SK-N-SH (cell line): ENCODE results near the gene CYP11A1. TPM values are rescaled to one million over a fixed set of nuclear protein-coding genes. Genes with fewer than 3 reads are reported as not detected.

Source experiments
- CTCF ChIA-PET: fragments of 300-600, 350-600 bp; formaldehyde crosslinking; extraction: SDS; loops from one replicate; lab custom pipeline; 2021; lab: Yijun Ruan, JAX
- POLR2A ChIA-PET: fragments of 350-600 bp; sonication (Branson Sonifier 250); formaldehyde crosslinking; extraction: SDS; loops from one replicate; lab custom pipeline; 2020; ENCODE audit warnings: antibody characterized with exemption, inconsistent platforms; lab: Yijun Ruan, JAX
- DNase-seq: peaks from one replicate; pipeline ENCODE4 v3.0.0; 2012
- H2AFZ ChIP-seq: fragments of 200-600 bp; sonication (generic); 2 replicates; pipeline ENCODE4 v1.8.1; 2016; ENCODE audit warnings: antibody characterized with exemption, mild to moderate bottlenecking, low read depth
- H3F3A ChIP-seq: fragments of 200-600 bp; sonication (generic); replicated peaks from 2 replicates; pipeline ENCODE3; 2016; ENCODE audit warnings: antibody characterized with exemption, mild to moderate bottlenecking; ENCODE audit not compliant: insufficient read depth
- H3K27ac ChIP-seq, 2 experiments: fragments of 200-500 bp in 1 of 2; fragments of 200-600 bp in 1 of 2; sonication (Bioruptor generic) in 1 of 2; sonication (generic), shearing (Covaris generic) in 1 of 2; 2 replicates each; pipeline versions ENCODE4 v1.5.1 to v1.6.1; 2014 to 2016; ENCODE audit warnings: low read depth in 2 of 2, inconsistent platforms in 1 of 2, low read length in 1 of 2, mild to moderate bottlenecking in 1 of 2, mixed read lengths in 1 of 2
- H3K27me3 ChIP-seq: fragments of 200-600 bp; sonication (generic), shearing (Covaris generic); 2 replicates; pipeline ENCODE4 v1.6.1; 2016; ENCODE audit warnings: mixed run types; ENCODE audit not compliant: insufficient read depth
- H3K36me3 ChIP-seq, 2 experiments: fragments of 200-500 bp in 1 of 2; fragments of 200-600 bp in 1 of 2; sonication (Bioruptor generic) in 1 of 2; sonication (generic) in 1 of 2; replicated peaks in 1 of 2; 2 replicates each; pipeline versions ENCODE3 to v1.5.1; 2014 to 2016; ENCODE audit warnings: low read length in 1 of 2, mild to moderate bottlenecking in 1 of 2; ENCODE audit not compliant: insufficient read depth in 2 of 2, control insufficient read depth in 1 of 2
- H3K4me1 ChIP-seq, 2 experiments: fragments of 200-500 bp in 1 of 2; fragments of 200-600 bp in 1 of 2; sonication (Bioruptor generic) in 1 of 2; sonication (generic), shearing (Covaris generic) in 1 of 2; 2 replicates each; pipeline versions ENCODE4 v1.5.1 to v1.6.1; 2014 to 2016; ENCODE audit warnings: low read depth in 1 of 2, low read length in 1 of 2, mixed run types in 1 of 2; ENCODE audit not compliant: insufficient read depth in 2 of 2, control insufficient read depth in 1 of 2
- H3K4me2 ChIP-seq: fragments of 200-600 bp; sonication (generic), shearing (Covaris generic); 2 replicates; pipeline ENCODE4 v1.6.1; 2017; ENCODE audit warnings: mixed run types
- H3K4me3 ChIP-seq, 2 experiments: fragments of 200-500 bp in 1 of 2; fragments of 200-600 bp in 1 of 2; sonication (Bioruptor generic) in 1 of 2; sonication (generic), shearing (Covaris generic) in 1 of 2; 2 replicates each; pipeline versions ENCODE4 v1.5.1 to v1.8.1; 2014 to 2016; ENCODE audit warnings: low read depth in 2 of 2, inconsistent platforms in 1 of 2, low read length in 1 of 2, mild to moderate bottlenecking in 1 of 2, mixed read lengths in 1 of 2, moderate library complexity in 1 of 2
- H3K79me2 ChIP-seq: fragments of 200-600 bp; sonication (generic); 2 replicates; pipeline ENCODE4 v1.8.1; 2017; ENCODE audit warnings: mild to moderate bottlenecking; ENCODE audit not compliant: insufficient read depth
- H3K9ac ChIP-seq: fragments of 200-600 bp; sonication (generic); 2 replicates; pipeline ENCODE4 v1.6.1; 2017; ENCODE audit warnings: mixed run types
- H3K9me2 ChIP-seq: fragments of 200-600 bp; sonication (generic); 2 replicates; pipeline ENCODE4 v1.6.1; 2017; ENCODE audit warnings: mixed run types
- H3K9me3 ChIP-seq: fragments of 200-600 bp; sonication (generic); 2 replicates; pipeline ENCODE4 v1.6.1; 2017; ENCODE audit warnings: mixed run types, mild to moderate bottlenecking, moderate library complexity
- H4K20me1 ChIP-seq: fragments of 200-600 bp; sonication (generic); 2 replicates; pipeline ENCODE4 v1.6.1; 2017; ENCODE audit warnings: mild to moderate bottlenecking, mixed run types; ENCODE audit not compliant: insufficient read depth
- CHD2 ChIP-seq: fragments of 150-350 bp; IDR thresholded peaks from 2 replicates; pipeline ENCODE4 v1.6.1; 2018; ENCODE audit warnings: low read length; ENCODE audit not compliant: partially characterized antibody
- GATA2 ChIP-seq: sonication (generic); formaldehyde crosslinking; IDR thresholded peaks from 2 replicates; pipeline ENCODE4 v1.5.0; 2020; ENCODE audit warnings: mild to moderate bottlenecking, missing genetic modification reagents
- IRF3 ChIP-seq: fragments of 150-350 bp; IDR thresholded peaks from 2 replicates; pipeline ENCODE4 v1.6.1; 2016; ENCODE audit warnings: mild to moderate bottlenecking, low read depth, low read length
- JUND ChIP-seq: IDR thresholded peaks from 2 replicates; pipeline ENCODE4 v1.4.0; 2012
- MEF2A ChIP-seq: IDR thresholded peaks from 2 replicates; pipeline ENCODE4 v1.4.0; 2012; ENCODE audit warnings: low read depth, borderline replicate concordance
- MXI1 ChIP-seq: IDR thresholded peaks from 2 replicates; pipeline ENCODE4 v1.6.1; 2012; ENCODE audit warnings: mild to moderate bottlenecking, low read depth, low read length, improper control_type of control experiment
- NFIC ChIP-seq: IDR thresholded peaks from 2 replicates; pipeline ENCODE4 v1.4.0; 2012; ENCODE audit warnings: borderline replicate concordance
- PBX3 ChIP-seq: IDR thresholded peaks from 2 replicates; pipeline ENCODE4; 2012
- RCOR1 ChIP-seq: fragments of 150-350 bp; IDR thresholded peaks from 2 replicates; pipeline ENCODE4 v1.6.1; 2017; ENCODE audit warnings: antibody characterized with exemption, low read length
- REST ChIP-seq: IDR thresholded peaks from 2 replicates; pipeline ENCODE4 v1.6.1; 2012; ENCODE audit warnings: mild to moderate bottlenecking, low read depth, low read length, moderate library complexity
- SIN3A ChIP-seq: IDR thresholded peaks from 2 replicates; pipeline ENCODE4 v1.6.1; 2012; ENCODE audit warnings: low read depth, mild to moderate bottlenecking, low read length, moderate library complexity, borderline replicate concordance
- SMC3 ChIP-seq: IDR thresholded peaks from 2 replicates; pipeline ENCODE4 v1.6.1; 2012; ENCODE audit warnings: low read depth, low read length, improper control_type of control experiment
- TAF1 ChIP-seq: IDR thresholded peaks from 2 replicates; pipeline ENCODE4 v1.6.1; 2012; ENCODE audit warnings: low read depth, mild to moderate bottlenecking, low read length, moderate library complexity, borderline replicate concordance
- YY1 ChIP-seq: IDR thresholded peaks from 2 replicates; pipeline ENCODE4 v1.4.0; 2012; ENCODE audit warnings: low read depth, mild to moderate bottlenecking
- WGBS: methylation state at CpG from one replicate; pipeline ENCODE4 v1.1.6; 2017; ENCODE audit warnings: low lambda C conversion rate; 5-methylcytosine and 5-hydroxymethylcytosine counted together
- polyA plus RNA-seq, 3 experiments: library from polyadenylated mRNA; depleted of rRNA; stranded (reverse); fragments of >200 nt; gene quantifications; 2 replicates each; pipeline ENCODE4 v1.2.3, GENCODE V29; 2012

Gene CYP11A1
- polyA plus RNA-seq, 1 of the 3 experiments (the other 2 are of a cell fraction): 0.08 TPM

- no peaks in the 10 kb centered on the region for H3K9me3 ChIP-seq
- no peaks in the 10 kb centered on the region for H3K36me3 ChIP-seq
- no peaks in the 10 kb centered on the region; a peak in 1 of 4 replicates for H3K4me1 ChIP-seq
- ChIA-PET POLR2A (no interaction called here), CTCF (interaction anchor here (1.0 to 18.6 kb wide), 3 partner anchors 11 to 283 kb away, joined by 3 to 339 read pairs (median 5); no protein-coding TSS in a partner anchor)
- H3K27me3 ChIP-seq: no peaks in the 10 kb centered on the region
- no peak for DNase-seq
- H4K20me1 ChIP-seq: no peaks in the 10 kb centered on the region
- H3K9me2 ChIP-seq: no peaks in the 10 kb centered on the region
- no peak overlapping the region for H3K9ac ChIP-seq
- no peaks in the 10 kb centered on the region for H3K79me2 ChIP-seq
- 50% methylated on average over 1 of the region's 5 CpGs for WGBS
- H3K4me2 ChIP-seq: no peak overlapping the region
- H3K27ac ChIP-seq: no peak overlapping the region
- no peak overlapping the region for H3K4me3 ChIP-seq
- TF ChIP-seq CHD2: no peak
- TF ChIP-seq IRF3: no peak
- no peak for TF ChIP-seq NFIC
- TF ChIP-seq TAF1: no peak
- no peak for TF ChIP-seq YY1
- no peak for TF ChIP-seq SMC3
- TF ChIP-seq MEF2A: no peak
- no peak for TF ChIP-seq MXI1
- TF ChIP-seq SIN3A: no peak
- no peak for TF ChIP-seq JUND
- TF ChIP-seq REST: no peak
- no peak for TF ChIP-seq PBX3
- no peak for TF ChIP-seq RCOR1
- TF ChIP-seq GATA2 (CRISPR knock-in tag): no peak
- no peaks in the 10 kb centered on the region for H3F3A ChIP-seq
- no peak overlapping the region for H2AFZ ChIP-seq
These were observed 34.4 kb downstream of the CYP11A1 start for GRCh38 chr15:74333093-74333492.
